Epithelial cell of prostate (primary cell): Measurements from ENCODE around the gene SORL1.

ENCODE experiments used
- DNase-seq: peaks from one replicate; pipeline ENCODE4 v3.0.0-alpha.2; 2011; ENCODE audit warnings: low read depth, low spot score
- H3K27ac ChIP-seq: fragments of 450-650 bp; 2 replicates; pipeline ENCODE4 v1.5.1; 2017; ENCODE audit warnings: mild to moderate bottlenecking

SORL1 gene

GRCh38 chr11:121644187-121644512 is 192.0 kb downstream of the SORL1 start:
- no peak for DNase-seq
- H3K27ac ChIP-seq, result no peak overlapping the region

- no peak overlapping the region for H3K27ac ChIP-seq
- no peak for DNase-seq
Observed at GRCh38 chr11:121645001-121645400, 192.9 kb downstream of the SORL1 start.

GRCh38 chr11:121645596-121645995 is 193.5 kb downstream of the SORL1 start:
- DNase-seq, result no peak
- no peak overlapping the region for H3K27ac ChIP-seq

- DNase-seq, result no peak
- H3K27ac ChIP-seq, result no peak overlapping the region
Observed at GRCh38 chr11:121648306-121648705, 196.2 kb downstream of the SORL1 start.

GRCh38 chr11:121649798-121650197 is 197.7 kb downstream of the SORL1 start:
- H3K27ac ChIP-seq, result no peak overlapping the region
- DNase-seq, result no peak

- no peak overlapping the region for H3K27ac ChIP-seq
- no peak for DNase-seq
Observed at GRCh38 chr11:121650351-121651256, 198.5 kb downstream of the SORL1 start.

GRCh38 chr11:121651257-121651605 is 199.1 kb downstream of the SORL1 start:
- no peak for DNase-seq
- no peak overlapping the region for H3K27ac ChIP-seq

- H3K27ac ChIP-seq, result no peak overlapping the region
- no peak for DNase-seq
Observed at GRCh38 chr11:121652971-121653370, 200.9 kb downstream of the SORL1 start.

- peak overlapping the region; percentile 66 for H3K27ac ChIP-seq
- no peak for DNase-seq
Observed at GRCh38 chr11:121654259-121654842, 202.2 kb downstream of the SORL1 start.

GRCh38 chr11:121654843-121655536 is 202.9 kb downstream of the SORL1 start:
- peak overlapping the region; percentile 66 for H3K27ac ChIP-seq
- DNase-seq, result no peak

GRCh38 chr11:121655537-121656327 is 203.6 kb downstream of the SORL1 start:
- no peak for DNase-seq
- peak overlapping the region; percentile 66 for H3K27ac ChIP-seq

GRCh38 chr11:121656328-121657090 is 204.4 kb downstream of the SORL1 start:
- H3K27ac ChIP-seq, result peak overlapping the region; percentile 66
- DNase-seq, result no peak

GRCh38 chr11:121657146-121657545 is 205.0 kb downstream of the SORL1 start:
- H3K27ac ChIP-seq, result no peak overlapping the region
- DNase-seq, result no peak

- no peak overlapping the region for H3K27ac ChIP-seq
- no peak for DNase-seq
Observed at GRCh38 chr11:121659811-121660210, 207.7 kb downstream of the SORL1 start.

- no peak for DNase-seq
- H3K27ac ChIP-seq, result no peak overlapping the region
Observed at GRCh38 chr11:121661880-121662486, 209.9 kb downstream of the SORL1 start.

GRCh38 chr11:121664144-121664543 is 212.0 kb downstream of the SORL1 start:
- H3K27ac ChIP-seq, result no peak overlapping the region
- no peak for DNase-seq

- no peak for DNase-seq
- no peak overlapping the region for H3K27ac ChIP-seq
Observed at GRCh38 chr11:121665206-121665838, 213.2 kb downstream of the SORL1 start.

- H3K27ac ChIP-seq, result no peak overlapping the region
- DNase-seq, result no peak
Observed at GRCh38 chr11:121667836-121668235, 215.7 kb downstream of the SORL1 start.

GRCh38 chr11:121669422-121669821 is 217.3 kb downstream of the SORL1 start:
- no peak overlapping the region for H3K27ac ChIP-seq
- DNase-seq, result no peak
